H54 (cell line): ENCODE results near the gene COG5.

ENCODE experiments used
- DNase-seq: peaks from one replicate; pipeline ENCODE4 v3.0.0; 2011; ENCODE audit warnings: low spot score, mixed read lengths; ENCODE audit not compliant: insufficient read length
- FAIRE-seq: peaks from 3 replicates; lab custom pipeline; 2011; peaks lifted over from hg19 to GRCh38; lab: Jason Lieb, UNC
- POLR2A ChIP-seq: IDR thresholded peaks from 2 replicates; pipeline ENCODE4 v1.6.1; 2011; ENCODE audit warnings: low read depth, mild to moderate bottlenecking, low read length

COG5 gene

GRCh38 chr7:107505362-107505761 is 58.4 kb downstream of the COG5 start:
- DNase-seq (no peak), FAIRE-seq (no peak)
- no peak for TF ChIP-seq POLR2A

GRCh38 chr7:107503687-107504086 is 60.0 kb downstream of the COG5 start:
- no peak for TF ChIP-seq POLR2A
- DNase-seq: no peak
- FAIRE-seq: no peak

- FAIRE-seq: no peak
- no peak for DNase-seq
- TF ChIP-seq POLR2A: no peak
Measured at GRCh38 chr7:107502797-107503196, 60.9 kb downstream of the COG5 start.

GRCh38 chr7:107502154-107502553 is 61.6 kb downstream of the COG5 start:
- no peak for TF ChIP-seq POLR2A
- FAIRE-seq: no peak
- no peak for DNase-seq

GRCh38 chr7:107501593-107501992 is 62.1 kb downstream of the COG5 start:
- peak; percentile 81 for FAIRE-seq
- TF ChIP-seq POLR2A: no peak
- DNase-seq: no peak

GRCh38 chr7:107499731-107500130 is 64.0 kb downstream of the COG5 start:
- TF ChIP-seq POLR2A: no peak

GRCh38 chr7:107495516-107495915 is 68.2 kb downstream of the COG5 start:
- no peak for TF ChIP-seq POLR2A
- DNase-seq: no peak
- no peak for FAIRE-seq

More at GRCh38 chr7:107499731-107500130, 64.0 kb downstream of the COG5 start:
- FAIRE-seq (no peak), DNase-seq (no peak)

GRCh38 chr7:107494884-107495283 is 68.8 kb downstream of the COG5 start:
- no peak for DNase-seq
- TF ChIP-seq POLR2A: no peak

GRCh38 chr7:107494315-107494751 is 69.4 kb downstream of the COG5 start:
- peak; percentile 67 for FAIRE-seq
- DNase-seq: no peak
- no peak for TF ChIP-seq POLR2A

More at GRCh38 chr7:107494884-107495283, 68.8 kb downstream of the COG5 start:
- FAIRE-seq: no peak

GRCh38 chr7:107492875-107493274 is 70.8 kb downstream of the COG5 start:
- DNase-seq (no peak), FAIRE-seq (no peak)
- TF ChIP-seq POLR2A: no peak

GRCh38 chr7:107486041-107486440 is 77.7 kb downstream of the COG5 start:
- TF ChIP-seq POLR2A: no peak
- DNase-seq (no peak), FAIRE-seq (no peak)

- FAIRE-seq (no peak), DNase-seq (no peak)
- no peak for TF ChIP-seq POLR2A
Measured at GRCh38 chr7:107482571-107482970, 81.1 kb downstream of the COG5 start.

GRCh38 chr7:107480932-107481331 is 82.8 kb downstream of the COG5 start:
- TF ChIP-seq POLR2A: no peak
- FAIRE-seq (no peak), DNase-seq (no peak)

GRCh38 chr7:107479303-107479702 is 84.4 kb downstream of the COG5 start:
- TF ChIP-seq POLR2A: no peak
- FAIRE-seq (no peak), DNase-seq (no peak)

GRCh38 chr7:107474104-107474521 is 89.6 kb downstream of the COG5 start:
- FAIRE-seq (peak; percentile 71), DNase-seq (no peak)
- TF ChIP-seq POLR2A: no peak

GRCh38 chr7:107472116-107472515 is 91.6 kb downstream of the COG5 start:
- DNase-seq (no peak), FAIRE-seq (no peak)
- TF ChIP-seq POLR2A: no peak
